DND-41 (cell line): ENCODE measurements around the gene TBC1D22A.

Experiments
- ATAC-seq: fragments of 200-7000 bp; cut with Tn5 transposase; 3 replicates; pipeline ENCODE4 v1.9.1; 2021; ENCODE audit warnings: low read depth; ENCODE audit not compliant: insufficient read depth
- DNase-seq: peaks from one replicate; pipeline ENCODE4 v3.0.0-alpha.2; 2020
- H2AFZ ChIP-seq: 2 replicates; pipeline ENCODE4 v1.6.0; 2012; ENCODE audit warnings: low read depth, low read length
- H3K27ac ChIP-seq: 2 replicates; pipeline ENCODE4 v1.5.1; 2012; ENCODE audit warnings: low read length, inconsistent platforms
- H3K27me3 ChIP-seq: fragments of 200-600 bp; sonication (generic); 2 replicates; pipeline ENCODE4 v1.6.0; 2012; ENCODE audit warnings: low read length, mild to moderate bottlenecking, inconsistent platforms; ENCODE audit not compliant: insufficient read depth, poor library complexity
- H3K36me3 ChIP-seq: 2 replicates; pipeline ENCODE4 v1.5.1; 2012; ENCODE audit warnings: low read length, inconsistent platforms; ENCODE audit not compliant: insufficient read depth
- H3K4me1 ChIP-seq: 2 replicates; pipeline ENCODE4 v1.5.1; 2012; ENCODE audit warnings: mild to moderate bottlenecking, low read length; ENCODE audit not compliant: insufficient read depth
- H3K4me2 ChIP-seq: 2 replicates; pipeline ENCODE4 v1.6.0; 2012; ENCODE audit warnings: mild to moderate bottlenecking, moderate library complexity, low read length, inconsistent platforms; ENCODE audit not compliant: insufficient read depth
- H3K4me3 ChIP-seq, 2 experiments: fragments of 200-600 bp in 1 of 2; shearing (Covaris generic) in 1 of 2; 2 replicates each; pipeline ENCODE4 v1.5.1; 2012 to 2016; ENCODE audit warnings: inconsistent platforms in 2 of 2, low read length in 2 of 2, mild to moderate bottlenecking in 2 of 2, low read depth in 1 of 2, moderate library complexity in 1 of 2
- H3K79me2 ChIP-seq: 2 replicates; pipeline ENCODE4 v1.6.0; 2012; ENCODE audit warnings: low read length, inconsistent platforms; ENCODE audit not compliant: insufficient read depth
- H3K9ac ChIP-seq: 2 replicates; pipeline ENCODE4 v1.6.0; 2012; ENCODE audit warnings: low read depth, mild to moderate bottlenecking, inconsistent platforms, low read length, moderate library complexity
- H3K9me3 ChIP-seq: 2 replicates; pipeline ENCODE4 v1.5.1; 2012; ENCODE audit warnings: low read length, moderate library complexity, mild to moderate bottlenecking, inconsistent platforms; ENCODE audit not compliant: insufficient read depth, severe bottlenecking
- H4K20me1 ChIP-seq: 2 replicates; pipeline ENCODE4 v1.6.0; 2012; ENCODE audit warnings: low read length; ENCODE audit not compliant: insufficient read depth
- CTCF ChIP-seq: IDR thresholded peaks from 2 replicates; pipeline ENCODE4 v1.5.1; 2012; ENCODE audit warnings: borderline replicate concordance, low read length, moderate library complexity, mild to moderate bottlenecking; ENCODE audit not compliant: poor library complexity, severe bottlenecking; ENCODE audit errors: extremely low read depth
- EZH2 ChIP-seq: IDR thresholded peaks from 3 replicates; pipeline ENCODE4 v1.6.1; 2012; ENCODE audit warnings: borderline replicate concordance, low read depth, mild to moderate bottlenecking, moderate library complexity, low read length, inconsistent platforms; ENCODE audit not compliant: severe bottlenecking

Gene TBC1D22A

GRCh38 chr22:47143249-47143938 lies 380.9 kb downstream of the TBC1D22A start:
- no peak for ATAC-seq

GRCh38 chr22:47144076-47144765 lies 381.8 kb downstream of the TBC1D22A start:
- Histone ChIP-seq H3K4me3 (no peak overlapping the region), H2AFZ (no peak overlapping the region), H4K20me1 (peaks cover 21% of the 10 kb centered on the region), H3K4me2 (no peak overlapping the region), H3K79me2 (no peaks in the 10 kb centered on the region), H3K9me3 (no peaks in the 10 kb centered on the region), H3K27ac (no peak overlapping the region), H3K9ac (no peak overlapping the region), H3K27me3 (no peaks in the 10 kb centered on the region), H3K36me3 (no peaks in the 10 kb centered on the region; the same call in 1 of the 2 replicates), H3K4me1 (no peaks in the 10 kb centered on the region)
- no peak for TF ChIP-seq EZH2
- TF ChIP-seq CTCF: no peak
- no peak for DNase-seq
- ATAC-seq: no peak

More at GRCh38 chr22:47143249-47143938, 380.9 kb downstream of the TBC1D22A start:
- H3K36me3 ChIP-seq: no peaks in the 10 kb centered on the region; the same call in 1 of the 2 replicates
- H3K27ac ChIP-seq: no peak overlapping the region
- H3K79me2 ChIP-seq: no peaks in the 10 kb centered on the region
- TF ChIP-seq EZH2 (no peak), CTCF (no peak)
- H3K4me1 ChIP-seq: no peaks in the 10 kb centered on the region
- H2AFZ ChIP-seq: no peak overlapping the region
- H4K20me1 ChIP-seq: peaks cover 15% of the 10 kb centered on the region
- DNase-seq: no peak
- H3K9me3 ChIP-seq: no peaks in the 10 kb centered on the region
- H3K4me2 ChIP-seq: no peak overlapping the region
- H3K27me3 ChIP-seq: no peaks in the 10 kb centered on the region
- H3K4me3 ChIP-seq: no peak overlapping the region
- no peak overlapping the region for H3K9ac ChIP-seq

GRCh38 chr22:47144791-47145425 lies 382.5 kb downstream of the TBC1D22A start:
- Histone ChIP-seq H3K4me2 (no peak overlapping the region), H3K9me3 (no peaks in the 10 kb centered on the region), H3K79me2 (no peaks in the 10 kb centered on the region), H3K27me3 (no peaks in the 10 kb centered on the region), H3K36me3 (no peaks in the 10 kb centered on the region; the same call in 1 of the 2 replicates), H4K20me1 (peaks cover 21% of the 10 kb centered on the region), H3K9ac (no peak overlapping the region), H2AFZ (no peak overlapping the region), H3K4me3 (no peak overlapping the region), H3K27ac (no peak overlapping the region), H3K4me1 (no peaks in the 10 kb centered on the region)
- DNase-seq: no peak
- no peak for ATAC-seq
- TF ChIP-seq CTCF (no peak), EZH2 (no peak)
